ENCODE measurements around the gene PPIP5K1.

PPIP5K1 gene

DNA sequence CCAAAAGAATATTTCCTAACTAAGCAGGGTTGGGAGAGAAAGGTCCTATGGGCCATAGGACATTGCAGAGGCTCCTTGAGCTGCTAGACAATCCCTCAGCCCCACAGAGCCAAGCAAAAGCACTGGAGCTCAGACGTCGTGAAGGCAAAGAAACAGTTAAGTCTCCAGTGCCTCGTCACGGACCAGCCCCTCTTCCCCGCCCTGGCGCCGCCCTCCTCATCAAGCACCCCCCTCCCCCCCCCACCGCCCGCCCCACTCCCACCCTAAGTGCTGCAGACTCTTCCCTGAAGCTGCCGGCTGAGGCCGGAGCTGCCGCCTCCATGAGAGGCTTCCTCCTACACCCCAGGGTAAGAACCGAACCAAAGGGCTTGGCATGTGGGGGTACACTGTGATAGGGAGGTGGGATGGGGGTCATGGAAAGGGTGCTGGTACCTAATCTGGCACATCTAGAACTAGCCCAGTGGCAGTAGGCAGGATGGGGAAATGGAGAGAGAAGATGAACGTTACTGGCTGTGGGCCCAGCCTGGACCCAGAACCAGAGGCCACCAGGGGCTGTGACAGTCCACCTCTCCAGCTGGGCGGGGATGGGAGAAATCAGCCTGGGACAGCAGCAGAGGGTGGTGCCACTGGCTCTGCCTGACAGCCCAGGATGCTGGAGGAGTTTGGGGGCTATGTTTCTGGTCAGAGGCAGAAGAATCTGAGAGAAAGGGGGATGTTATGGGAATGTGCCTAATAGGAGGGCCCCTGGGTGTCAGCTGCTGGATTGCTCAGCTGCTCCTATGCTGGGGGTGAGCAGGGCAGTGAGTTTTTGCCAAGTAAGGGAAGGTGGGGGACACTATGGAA lies 72.4 kb downstream of the PPIP5K1 start, which contains the start of gene MAP1A:
TSS of gene MAP1A (plus strand) at position 255 of the 843 bp plus-strand sequence. CDS start 3,866 bp downstream, outside the sequence.
- peak; percentile 45 for DNase-seq

GRCh38 chr15:43516801-43517353 lies 73.1 kb downstream of the PPIP5K1 start:
- no peak for DNase-seq

DNA sequence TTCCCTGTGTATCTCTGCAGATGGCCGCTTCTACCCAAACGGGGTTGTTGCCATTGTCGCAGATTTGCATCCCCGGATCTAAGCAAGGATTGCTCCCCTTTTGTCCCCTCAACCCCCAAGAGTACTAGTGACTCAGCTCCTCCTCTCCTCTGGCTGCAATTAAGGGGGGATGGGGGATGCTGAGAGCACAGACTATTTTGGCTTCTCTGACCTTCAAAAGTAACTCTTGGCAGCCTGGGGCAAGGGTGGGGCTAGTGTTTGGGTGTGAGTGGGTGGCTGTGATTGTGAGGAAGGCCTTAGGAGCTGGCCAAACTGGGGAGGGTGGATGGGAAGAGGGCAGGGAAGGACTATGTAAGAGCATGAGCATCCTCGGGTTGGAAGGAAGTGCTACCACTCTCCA lies 73.8 kb downstream of the PPIP5K1 start:
- DNase-seq: peak; percentile 7

DNA sequence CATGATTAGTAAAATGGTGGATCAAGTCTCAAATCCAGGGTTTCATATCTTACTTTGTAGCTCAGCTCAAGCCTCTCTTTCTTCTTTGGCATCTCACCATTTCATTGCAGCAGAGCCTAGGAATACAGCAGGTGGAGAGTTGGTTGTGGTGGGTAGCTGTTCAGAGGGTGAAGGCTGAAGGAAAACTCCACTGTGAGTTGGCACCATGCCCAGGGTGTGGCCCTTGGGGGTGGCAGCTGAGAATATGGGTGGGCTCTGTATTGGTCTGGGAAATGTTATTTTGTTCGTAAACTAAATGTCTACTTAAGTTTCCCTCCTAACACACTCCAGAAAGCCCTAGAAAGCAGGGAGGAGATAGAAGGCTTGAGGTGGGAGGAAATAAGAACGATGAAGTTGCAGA lies 74.3 kb downstream of the PPIP5K1 start:
- no peak for DNase-seq

- DNase-seq: no peak
These were observed 75.6 kb downstream of the PPIP5K1 start for GRCh38 chr15:43514241-43515057.

DNA sequence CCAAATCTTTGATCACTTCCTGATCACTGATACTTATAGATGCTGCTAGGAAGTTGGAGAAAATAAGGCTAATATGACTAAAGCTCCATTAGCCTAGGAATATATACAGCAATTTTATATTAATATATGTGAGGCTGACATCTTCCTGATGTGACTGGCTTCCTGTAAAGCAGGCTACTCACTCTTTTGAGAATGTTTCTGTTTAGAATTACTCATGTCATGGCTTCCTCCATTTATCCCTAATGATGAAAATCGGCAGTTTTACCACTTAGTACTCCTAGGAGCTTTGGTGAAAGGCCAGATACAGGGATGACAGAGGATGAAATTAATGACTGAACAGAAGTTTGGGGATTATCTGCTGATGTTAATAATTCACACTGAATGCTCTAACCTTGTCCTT lies 76.5 kb downstream of the PPIP5K1 start:
- no peak for DNase-seq

GRCh38 chr15:43511012-43511885 lies 78.8 kb downstream of the PPIP5K1 start:
- DNase-seq: no peak

DNA sequence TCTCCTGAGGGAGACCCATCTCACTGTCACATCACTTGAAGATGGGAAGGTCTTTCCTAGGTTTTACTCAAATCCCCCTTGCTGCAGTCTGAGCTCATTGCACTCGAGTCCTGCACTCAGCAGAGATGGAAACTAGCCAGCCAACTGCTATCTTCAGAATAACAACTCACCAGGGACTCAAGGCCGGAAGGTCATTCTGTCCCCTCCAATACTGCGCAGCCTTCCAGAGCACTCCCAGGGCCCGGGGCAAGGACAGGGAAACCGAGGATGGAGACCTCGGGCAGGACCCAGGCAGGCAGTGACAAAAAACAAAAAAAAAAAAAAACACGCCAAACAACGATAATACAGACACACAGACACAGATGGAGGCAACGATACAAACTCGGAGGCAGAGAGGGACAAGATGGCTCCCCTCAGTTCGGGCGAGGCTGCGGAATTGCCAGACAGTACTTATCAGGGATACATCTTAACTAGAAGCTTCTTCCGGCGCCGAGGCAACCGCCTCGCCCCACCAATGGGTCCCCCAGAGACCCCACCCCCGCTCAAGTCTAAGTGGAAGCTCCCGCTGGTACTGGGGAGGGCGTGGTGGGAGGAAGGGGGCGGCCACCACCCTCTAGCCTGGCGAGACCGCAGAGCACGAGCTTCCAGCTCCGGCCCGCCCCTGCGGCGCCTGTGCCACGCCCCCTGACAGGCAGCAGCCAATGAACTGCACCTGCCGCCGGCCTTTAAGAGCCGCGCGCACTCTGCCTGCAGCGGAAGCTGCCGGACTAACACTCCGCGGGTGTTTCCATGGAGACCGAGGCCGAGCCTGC lies 79.6 kb downstream of the PPIP5K1 start:
- peak; percentile 96 for DNase-seq

GRCh38 chr15:43509660-43510199 lies 80.3 kb downstream of the PPIP5K1 start:
- no peak for DNase-seq

DNA sequence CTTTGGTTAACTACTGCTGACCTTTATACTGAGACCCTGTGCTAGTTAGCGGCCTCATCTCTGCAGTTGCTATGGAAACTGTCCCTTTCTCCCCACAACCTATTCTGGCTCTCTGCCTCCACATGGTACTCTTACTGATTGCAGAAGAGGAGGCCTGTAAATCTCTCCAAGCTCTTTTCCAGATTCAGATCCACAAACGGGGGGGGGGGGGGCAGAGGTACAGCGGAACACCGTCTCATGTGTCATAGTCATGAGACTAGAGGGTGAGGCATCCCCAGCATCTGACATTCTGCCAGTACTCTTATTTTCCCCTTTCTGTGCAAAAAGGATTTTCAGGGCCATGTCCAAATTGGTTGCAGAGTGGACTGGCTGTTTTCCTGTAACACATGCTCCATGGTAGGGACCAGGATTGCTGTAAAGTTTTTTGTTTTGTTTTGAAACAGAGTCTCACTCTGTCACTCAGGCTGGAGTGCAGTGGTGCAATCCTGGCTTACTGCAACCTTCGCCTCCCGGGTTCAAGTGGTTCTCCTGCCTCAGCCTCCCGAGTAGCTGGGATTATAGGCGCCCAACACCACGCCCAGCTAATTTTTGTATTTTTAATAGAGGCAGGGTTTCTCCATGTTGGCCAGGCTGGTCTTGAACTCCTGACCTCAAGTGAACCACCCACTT lies 80.9 kb downstream of the PPIP5K1 start:
- no peak for DNase-seq

DNA sequence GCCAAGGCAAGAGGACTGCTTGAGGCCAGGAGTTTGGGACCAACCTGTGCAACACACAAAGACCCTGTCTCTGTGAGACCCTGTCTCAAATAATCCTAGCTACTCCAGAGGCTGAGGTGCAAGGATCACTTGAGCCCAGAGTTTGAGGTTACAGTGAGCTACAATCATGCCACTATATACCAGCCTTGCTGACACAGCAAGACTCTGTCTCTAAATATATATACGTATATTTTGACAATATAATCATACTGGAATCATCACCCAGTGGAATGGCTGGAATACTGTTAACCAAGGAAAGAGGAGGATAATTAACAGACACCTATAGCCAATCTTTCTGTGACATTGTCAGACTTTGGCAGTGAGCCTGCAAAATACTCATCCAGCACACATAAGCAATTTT lies 81.6 kb downstream of the PPIP5K1 start:
- DNase-seq: no peak

DNA sequence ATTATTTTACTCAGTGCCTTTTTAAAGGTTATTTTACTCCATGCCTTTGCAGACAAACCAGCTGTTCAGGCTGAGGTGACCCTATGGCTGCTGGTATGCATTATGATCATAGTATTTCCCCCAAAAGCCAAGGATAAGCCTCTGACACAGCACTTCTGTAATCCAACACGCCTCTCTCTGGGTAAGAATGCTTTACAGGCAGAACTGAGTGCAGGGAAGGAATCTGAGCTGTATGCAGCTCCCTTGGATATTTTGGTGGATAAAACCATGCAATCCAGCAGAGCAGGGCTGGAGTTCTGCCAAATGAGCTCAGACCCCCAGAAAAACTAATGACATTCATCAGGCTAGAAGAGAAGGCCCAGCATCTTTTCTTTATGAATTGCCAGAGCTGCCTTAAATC lies 84.3 kb downstream of the PPIP5K1 start:
- DNase-seq: no peak

- no peak for DNase-seq
These were observed 90.4 kb downstream of the PPIP5K1 start for GRCh38 chr15:43499635-43500034.

GRCh38 chr15:43498990-43499389 lies 91.0 kb downstream of the PPIP5K1 start:
- DNase-seq: no peak

DNA sequence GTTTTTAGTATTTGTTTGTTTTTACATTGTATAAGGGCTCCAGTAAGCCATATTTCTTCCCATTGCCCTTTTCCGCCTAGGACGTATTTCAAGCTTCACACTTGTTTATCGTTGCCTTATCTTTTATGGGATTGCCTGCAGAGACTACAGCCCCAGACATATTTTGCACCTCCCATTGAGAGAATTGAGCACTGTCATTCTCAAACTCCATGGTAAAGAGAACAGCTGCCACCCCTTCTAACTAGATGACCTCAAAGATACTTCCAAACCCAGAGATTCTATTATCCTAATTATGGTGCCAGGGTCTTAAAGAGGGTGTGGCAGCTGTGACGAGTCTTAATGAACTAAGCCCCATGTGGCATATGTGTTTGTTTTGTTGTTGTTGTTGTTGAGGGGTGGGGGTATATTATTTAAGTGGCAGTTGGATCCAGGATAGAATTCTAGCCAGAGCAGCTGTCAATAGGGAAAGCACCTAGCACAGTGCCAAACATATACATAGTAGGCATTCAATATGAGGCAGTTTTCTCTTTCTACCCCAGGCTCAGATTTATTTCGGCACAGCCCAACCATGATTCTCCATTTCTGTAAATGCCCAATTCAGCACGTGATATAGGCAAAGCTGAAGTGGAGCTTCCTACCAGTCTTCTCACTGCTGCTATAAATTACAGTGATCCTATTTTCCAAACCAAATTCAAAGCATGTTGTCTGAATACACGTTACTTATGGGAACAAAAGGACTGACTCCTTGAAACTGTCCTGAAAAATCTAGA lies 96.1 kb downstream of the PPIP5K1 start:
- DNase-seq: no peak

- peak; percentile 85 for DNase-seq
These were observed 97.1 kb downstream of the PPIP5K1 start, which contains the start of gene TP53BP1 for GRCh38 chr15:43492673-43493601. Gene TP53BP1, minus strand, starts transcription at chr15:43493156. Its CDS starts 113 bp downstream, at chr15:43493043.

DNA sequence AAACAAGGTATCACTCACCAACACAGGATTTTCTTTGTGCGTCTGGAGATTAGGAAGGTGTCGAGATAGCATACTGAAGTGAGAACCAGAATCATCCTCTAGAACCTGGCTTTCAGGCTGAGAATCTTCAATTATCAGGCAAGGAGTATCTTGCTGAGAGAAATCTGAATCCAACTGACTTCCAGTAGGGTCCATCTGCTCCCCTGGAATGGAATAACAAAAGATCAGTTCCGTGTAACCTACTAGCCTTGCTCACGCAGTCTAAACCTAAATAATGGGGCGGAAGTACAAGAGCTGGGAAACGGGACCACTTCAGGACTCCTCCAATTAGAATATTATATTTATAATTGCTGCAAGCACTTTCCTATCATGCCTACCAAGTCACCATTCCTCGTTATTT lies 97.7 kb downstream of the PPIP5K1 start:
- DNase-seq: no peak

GRCh38 chr15:43489191-43489590 lies 100.8 kb downstream of the PPIP5K1 start:
- DNase-seq: no peak

GRCh38 chr15:43488790-43489189 lies 101.2 kb downstream of the PPIP5K1 start:
- DNase-seq: no peak

Data from T1000 (cell line).